Muscle of arm (tissue), 12 donors: ENCODE data around the gene ZFP1. TPM values are rescaled to one million over a fixed set of nuclear protein-coding genes. Genes with fewer than 3 reads are reported as not detected.
"Not testable (repeated sequence)": the region's sequence is repeated elsewhere in the genome, so short reads cannot be mapped to it uniquely, and the experiment has no call there.

Source experiments
- DNase-seq: peaks from one replicate; pipeline ENCODE4 v3.0.0-alpha.2; 2013
- polyA plus RNA-seq, 12 donors: library from polyadenylated mRNA; unstranded; fragments of 120-200 nt; gene quantifications; one replicate each; pipeline ENCODE4 v1.2.1, GENCODE V29; 2013; ENCODE audit not compliant: insufficient read length in 12 of 12

Gene ZFP1
- polyA plus RNA-seq, 12 donors, result 8.5 to 19.6 (median 14.0) TPM; not detected in 1

DNA sequence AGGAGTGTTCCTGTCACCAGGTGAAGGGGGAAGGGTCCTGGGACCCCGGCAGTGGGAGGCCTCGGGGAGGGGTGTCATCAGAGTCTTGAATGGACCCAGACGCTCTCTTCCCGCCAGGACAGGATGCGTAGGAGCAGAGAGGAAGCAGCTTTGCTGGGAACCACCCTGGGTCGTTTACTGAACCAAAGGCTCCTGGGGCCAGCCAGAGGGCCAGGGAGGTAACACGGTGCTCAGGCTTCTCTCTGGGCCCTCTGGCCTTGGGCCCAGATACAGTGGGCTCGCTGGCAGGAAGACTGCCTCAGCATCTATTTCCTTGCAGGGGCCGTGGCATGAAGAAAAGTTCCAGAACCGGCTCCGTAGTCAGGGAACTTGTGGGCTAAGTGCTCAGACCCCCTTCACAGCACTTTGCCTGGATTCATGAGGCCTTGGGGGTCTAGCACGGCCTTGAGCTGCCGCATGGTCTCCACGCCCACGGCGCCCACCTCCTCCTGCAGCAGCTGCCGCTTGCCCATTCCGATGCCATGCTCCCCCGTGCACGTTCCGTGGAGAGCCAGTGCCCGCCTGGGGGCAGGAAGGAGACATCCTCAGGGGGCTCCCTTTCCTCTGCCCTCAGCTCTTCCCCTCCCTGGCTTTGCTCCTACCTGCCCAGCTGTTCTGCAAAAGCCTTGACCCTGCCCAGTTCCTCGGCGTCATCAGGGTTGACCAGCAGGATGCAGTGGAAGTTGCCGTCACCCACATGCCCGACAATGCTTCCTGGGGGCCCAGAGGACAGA is 36.2 kb upstream of the ZFP1 start:
- DNase-seq, result no peak

DNA sequence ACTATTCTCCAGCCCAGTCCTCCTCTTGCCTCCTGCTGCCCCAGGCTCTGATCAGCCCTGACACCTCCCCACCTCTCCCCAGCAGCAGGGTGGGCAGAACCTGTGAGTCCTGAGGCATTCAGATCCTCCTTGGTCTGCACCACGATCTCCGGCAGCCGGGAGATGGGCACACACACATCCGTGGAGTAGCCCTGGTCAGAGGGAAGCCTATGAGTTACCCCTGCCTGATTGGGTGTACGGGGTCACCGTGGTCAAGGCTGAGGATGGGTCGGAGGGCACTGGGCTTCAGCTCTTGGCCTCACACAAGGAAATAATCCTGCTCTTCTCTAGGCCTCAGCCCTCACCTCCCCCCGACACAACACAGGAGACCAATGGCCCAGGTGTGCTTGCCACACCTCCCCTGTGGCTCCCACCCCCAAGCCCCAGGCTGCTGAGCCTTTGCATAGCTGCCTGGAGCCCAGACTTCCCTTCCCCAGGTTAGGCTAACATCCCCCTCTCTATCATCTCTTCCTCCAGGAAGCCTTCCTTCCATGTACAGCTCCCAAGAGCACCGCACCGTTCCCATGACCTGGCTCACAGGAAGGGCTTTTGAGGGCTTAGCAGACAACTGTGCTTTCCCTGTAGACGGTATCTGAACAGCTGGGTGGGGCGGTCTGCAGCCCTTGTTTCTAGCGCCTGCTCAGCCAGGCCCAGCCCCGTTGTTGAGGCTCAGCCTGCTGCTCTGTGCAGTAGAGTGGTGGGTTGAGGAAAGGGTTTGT is 35.4 kb upstream of the ZFP1 start:
- no peak for DNase-seq

DNA sequence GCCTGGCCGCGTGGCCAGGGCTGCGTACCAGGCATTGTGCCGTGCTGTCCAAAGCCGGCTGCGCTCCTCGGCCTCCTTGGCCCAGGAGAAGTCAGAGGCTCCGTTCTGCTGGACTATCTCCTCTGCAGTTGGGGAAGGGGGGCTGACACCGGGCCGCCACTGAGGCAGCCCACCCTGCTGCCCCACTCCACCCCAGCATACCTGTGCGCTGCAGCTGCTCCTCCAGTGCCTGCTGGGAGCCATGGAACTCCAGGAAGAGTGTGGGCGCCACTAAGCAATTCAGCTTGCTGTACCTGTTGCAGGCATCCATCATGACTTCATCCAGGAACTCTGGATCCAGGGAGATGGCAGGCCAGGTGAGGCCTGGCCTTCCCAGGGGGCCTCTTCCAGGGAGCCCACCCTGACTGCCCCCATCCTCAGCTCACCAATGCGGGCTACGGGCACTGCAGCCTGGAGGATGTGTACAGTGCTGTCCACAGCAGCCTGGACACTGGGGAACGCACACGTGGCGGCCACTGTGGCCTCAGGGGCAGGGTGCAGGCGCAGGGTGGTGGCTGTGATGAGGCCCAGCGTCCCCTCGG is 34.7 kb upstream of the ZFP1 start:
- no peak for DNase-seq

DNA sequence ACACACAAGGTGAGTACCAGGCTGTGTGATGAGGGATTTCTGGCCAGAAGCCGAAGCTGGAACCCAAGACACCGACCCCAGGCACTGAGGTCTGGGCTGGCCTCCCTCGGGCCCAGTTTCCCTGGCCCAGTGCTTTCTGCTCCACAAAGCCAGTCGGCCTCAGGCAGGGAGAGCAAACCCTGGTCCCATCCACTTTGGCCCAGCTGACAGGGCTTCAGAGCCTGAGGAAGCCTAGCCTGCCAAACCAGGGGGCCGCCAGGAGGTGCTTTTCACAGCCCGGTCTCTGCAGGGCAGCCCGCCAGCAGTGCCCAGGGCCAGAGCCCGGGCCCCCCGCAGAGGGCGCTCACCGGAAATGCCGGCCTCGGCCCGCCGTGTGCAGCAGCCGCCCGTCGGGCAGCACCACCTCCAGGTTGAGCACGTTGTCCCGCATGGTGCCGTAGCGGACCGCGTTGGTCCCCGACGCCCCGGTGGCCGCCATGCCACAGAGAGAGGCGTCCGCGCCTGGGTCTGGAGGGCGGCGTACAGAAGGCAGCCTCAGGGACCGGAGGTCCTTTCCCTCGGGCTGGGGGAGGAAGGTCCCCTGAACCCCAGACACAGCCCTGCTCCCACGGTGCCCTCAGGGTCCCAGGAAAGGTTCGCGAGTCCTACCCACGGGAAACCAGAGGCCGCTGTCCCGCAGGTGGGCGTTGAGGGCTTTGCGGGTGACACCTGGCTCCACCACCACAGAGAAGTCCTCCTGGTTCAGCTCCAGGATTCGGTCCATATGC is 34.0 kb upstream of the ZFP1 start:
- DNase-seq, result no peak

DNA sequence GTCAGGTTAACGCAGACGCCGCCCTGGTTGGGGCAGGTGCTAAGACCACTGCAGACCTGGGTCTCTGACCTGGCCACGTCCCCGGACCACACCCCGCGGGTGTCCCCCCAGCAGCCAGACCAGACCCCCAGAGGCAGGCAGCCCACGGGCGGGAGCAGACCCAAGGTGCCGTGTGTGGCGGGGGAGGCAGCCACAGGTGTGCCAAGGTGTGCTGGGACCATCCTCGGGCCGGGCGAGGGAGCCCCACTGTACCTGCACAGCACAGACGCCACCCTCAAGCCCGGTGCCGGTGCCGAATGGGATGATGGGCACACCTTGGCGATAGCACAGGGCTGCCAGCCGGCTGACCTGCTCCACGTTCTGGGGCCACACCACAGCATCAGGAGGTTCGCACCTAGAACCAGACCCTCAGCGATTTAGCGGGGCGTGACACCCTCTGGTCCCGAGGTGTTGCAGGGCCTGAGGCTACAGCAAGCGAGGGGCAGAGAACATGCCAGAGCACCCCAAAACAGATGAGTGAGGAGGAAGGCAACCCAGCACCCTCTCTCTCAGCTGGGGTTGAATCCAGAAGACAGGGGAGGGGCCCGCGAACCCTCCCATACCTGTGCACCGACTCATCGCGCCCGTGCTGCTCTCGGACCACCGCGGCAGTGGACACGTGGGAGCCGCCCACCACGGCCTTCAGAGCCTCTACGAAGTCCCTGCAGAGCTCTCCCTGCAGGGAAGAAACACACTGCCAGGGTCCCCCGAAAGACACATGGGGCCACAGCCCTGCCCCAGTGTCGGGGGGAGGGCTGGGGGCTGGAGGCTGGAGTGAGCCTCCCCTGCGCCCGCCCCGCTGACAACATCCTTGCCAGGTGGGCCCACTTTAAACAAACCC is 33.1 kb upstream of the ZFP1 start:
- DNase-seq, result no peak

DNA sequence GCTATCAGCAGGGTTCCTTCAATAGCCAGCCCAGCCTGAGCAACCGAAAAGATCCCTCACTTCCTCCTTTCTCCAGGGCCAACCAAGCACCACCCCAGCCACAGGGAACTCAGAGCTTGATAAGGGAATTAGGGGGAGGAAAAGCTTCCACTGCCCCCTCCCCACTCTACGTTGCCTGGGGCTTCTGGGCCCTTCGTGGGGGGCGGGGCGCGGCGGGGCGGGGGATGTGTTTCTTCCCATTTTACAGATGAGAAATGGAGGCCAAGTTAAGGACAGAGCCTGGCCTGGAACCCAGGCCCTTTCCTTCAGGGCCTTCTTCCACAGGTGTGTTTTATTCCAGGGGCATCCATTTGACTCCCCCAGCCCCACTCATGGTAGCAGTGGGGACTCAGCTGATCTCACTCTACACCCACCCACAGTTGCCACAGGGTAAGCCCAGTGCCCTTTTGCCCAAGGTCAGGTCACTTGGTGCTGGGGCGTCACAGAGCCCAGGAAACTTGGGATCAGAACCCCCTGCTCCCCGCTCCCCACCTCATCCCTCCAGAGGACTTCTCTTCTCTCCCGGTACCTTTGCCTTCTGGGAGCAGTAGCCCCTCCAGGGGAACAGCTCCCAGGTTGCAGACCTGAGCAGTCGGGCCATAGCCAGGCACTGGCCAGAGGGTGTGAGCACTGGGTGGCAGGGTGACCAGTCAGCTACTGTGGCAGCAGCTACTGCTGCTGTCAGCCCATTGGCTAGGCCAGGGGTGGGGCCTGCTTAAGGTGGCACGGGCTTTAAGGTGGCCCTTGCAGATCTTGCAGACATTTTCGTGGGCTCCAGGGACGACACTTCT is 32.0 kb upstream of the ZFP1 start, which contains the start of gene LDHD:
Gene LDHD, minus strand, starts transcription at position 700 of the 830 bp plus-strand sequence. Its CDS starts 60 bp downstream, at position 640.
- no peak for DNase-seq

DNA sequence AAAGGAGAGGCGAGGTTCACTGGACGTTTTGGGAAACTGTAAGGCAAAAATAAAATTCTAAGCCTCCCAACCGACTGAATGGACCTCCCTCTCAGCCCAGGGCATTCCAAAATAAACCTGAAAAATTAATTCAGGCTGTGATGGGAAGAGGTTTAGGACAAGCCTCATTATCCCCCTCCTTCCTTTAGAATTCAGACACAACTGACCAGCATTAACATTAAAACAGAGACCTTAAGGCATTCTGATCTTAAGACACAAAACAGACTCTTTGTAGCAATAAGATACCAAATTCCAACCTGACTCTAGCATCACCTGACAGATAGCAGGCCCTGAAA is 31.4 kb upstream of the ZFP1 start:
- DNase-seq, result no peak

DNA sequence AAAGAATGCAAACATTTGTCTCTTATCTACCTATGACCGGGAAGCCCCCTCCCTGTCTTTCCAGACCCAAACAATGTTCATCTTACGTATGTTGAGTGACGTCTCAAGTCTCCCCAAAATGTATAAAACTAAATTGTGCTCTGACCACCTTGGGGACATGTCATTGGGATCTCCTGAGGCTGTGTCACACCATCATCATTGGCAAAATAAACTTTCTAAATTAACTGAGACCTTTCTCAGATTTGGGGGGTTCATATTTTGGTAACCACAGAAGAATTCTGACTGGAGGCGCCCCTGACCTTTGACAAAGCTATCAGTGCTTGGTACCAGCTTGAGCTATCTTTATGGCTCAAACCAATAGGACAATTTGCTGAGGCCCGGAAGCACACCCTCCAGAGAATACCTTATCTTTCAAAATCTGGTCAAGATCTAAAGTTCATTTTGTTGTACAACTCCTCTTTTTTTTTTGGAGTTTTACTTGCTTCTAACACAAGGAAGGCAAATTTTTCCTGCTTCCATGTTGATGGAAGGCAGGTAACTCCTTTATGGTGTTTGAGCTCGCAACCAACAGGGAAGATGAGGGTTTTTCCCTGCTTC is 29.3 kb upstream of the ZFP1 start:
- DNase-seq, result no peak

DNA sequence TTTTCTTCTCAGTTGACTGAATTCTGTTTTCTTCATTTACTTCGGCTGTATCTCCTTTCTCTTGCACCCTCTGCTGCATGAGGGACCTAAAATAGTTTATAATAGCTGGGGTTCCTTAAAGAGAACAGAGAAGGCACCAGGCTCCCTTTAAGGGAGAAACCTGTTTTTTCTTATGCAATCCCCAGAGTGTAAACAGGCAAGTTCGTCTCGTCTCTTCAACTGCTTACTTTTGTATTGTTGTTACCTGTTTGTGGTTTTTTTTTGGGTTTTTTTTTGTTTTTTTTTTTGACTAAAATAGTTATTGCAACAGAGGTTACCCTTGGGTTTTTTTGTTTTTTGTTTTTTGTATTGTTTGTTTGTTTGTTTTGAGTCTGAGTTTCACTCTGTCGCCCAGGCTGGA is 28.1 kb upstream of the ZFP1 start:
- no peak for DNase-seq

DNA sequence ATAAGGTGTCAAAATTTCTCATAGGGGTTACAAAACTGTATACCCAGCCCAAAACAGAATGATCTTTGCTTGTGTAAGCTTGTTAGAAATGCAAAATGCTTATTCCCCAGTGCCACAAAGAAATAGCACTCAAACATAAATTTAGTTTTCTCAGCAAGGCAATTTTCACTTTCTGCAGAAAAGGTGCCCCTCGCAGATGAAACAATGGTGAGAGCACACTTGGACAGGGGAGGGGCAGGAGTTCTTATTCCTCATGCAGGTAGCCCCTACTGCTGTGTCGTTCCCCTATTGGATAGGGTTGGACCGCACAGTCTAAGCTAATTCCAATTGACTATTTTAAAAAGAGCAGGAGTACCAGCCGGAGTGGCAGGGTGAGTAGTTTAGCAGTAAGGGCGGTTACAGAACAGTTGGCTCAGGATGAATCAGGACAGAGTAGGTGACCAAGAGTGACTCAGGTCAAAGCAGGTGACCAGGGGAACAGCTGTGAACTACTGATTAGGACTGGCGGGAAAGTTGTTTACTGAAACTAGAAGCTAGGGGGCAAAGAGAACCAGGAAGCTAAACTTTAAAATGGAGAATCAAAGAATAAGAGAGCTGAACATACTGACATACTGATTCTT is 26.3 kb upstream of the ZFP1 start:
- DNase-seq, result no peak

DNA sequence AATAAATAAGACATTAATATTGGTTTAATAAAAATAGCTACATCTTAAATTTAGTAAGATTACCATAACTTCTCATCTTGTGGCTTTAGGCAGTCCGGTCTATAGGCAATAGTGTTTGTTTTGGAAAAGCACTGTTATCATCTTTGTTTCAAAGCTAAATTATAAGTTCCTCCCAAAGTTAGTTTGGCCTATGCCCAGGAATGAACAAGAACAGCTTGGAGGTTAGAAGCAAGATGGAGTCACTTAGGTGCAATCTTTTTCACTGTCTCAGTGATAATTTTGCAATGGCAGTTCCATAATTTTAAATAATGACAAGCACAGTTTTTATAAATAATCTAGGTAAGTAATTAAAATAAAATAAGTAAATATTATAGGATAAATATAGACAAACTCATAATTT is 25.7 kb upstream of the ZFP1 start:
- no peak for DNase-seq

DNA sequence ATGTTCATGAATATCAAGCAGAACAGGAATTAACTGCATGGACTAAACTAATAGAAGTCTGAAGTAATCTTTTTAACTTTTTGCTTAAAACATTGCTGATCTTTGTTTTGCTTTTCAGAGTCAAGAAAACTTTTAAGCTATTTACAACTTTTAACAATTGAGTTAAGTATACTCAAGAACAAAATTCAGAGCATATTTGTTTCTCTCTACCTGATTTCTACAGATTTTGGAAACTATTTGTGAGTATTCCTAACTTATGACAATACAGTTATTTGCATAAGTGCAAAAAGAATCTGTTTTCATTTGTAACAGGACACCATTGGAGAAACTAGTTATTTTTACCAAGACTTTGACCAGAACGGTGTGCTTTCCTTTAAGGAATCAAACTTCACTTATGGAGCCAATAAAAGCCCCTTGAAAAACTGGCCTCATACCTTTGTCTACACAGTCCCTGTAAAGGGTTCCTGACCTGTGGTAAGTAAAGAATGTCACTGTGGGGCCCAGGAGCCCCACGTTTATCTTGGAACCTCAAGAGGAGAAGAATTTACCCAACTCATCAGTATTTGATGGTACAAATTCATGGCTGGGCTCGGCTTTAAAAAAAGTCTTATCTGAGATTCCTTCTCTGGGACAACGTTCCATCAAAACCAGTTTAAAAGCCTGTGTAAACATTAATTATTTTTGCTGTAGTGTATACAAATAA is 20.5 kb upstream of the ZFP1 start:
- DNase-seq, result no peak

DNA sequence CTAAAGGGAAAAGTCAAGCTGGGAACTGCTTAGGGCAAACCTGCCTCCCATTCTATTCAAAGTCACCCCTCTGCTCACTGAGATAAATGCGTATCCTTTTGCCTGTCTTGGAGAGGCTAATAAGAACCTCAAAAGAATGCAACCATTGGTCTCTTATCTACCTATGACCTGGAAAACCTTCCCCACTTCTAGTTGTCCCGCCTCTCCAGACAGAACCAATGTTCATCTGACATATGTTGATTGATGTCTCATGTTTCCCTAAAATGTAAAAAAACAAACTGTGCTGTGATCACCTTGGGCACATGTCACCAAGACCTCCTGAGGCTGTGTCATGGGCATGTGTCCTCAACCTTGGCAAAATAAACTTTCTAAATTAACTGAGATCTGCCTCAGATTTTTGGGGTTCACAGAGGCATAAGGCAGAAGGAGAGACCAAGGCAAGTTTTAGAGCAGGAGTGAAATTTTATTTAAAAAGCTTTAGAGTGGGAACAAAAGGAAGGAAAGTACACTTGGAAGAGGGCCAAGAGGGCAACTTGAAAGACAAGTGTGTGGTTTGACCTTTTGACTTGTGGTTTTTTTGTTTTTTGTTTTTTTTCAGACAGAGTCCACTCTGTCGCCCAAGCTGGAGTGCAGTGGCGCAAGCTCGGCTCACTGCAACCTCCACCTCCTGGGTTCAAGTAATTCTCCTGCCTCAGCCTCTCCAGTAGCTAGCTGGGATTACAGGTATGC is 18.7 kb upstream of the ZFP1 start:
- not testable (repeated sequence) for DNase-seq

DNA sequence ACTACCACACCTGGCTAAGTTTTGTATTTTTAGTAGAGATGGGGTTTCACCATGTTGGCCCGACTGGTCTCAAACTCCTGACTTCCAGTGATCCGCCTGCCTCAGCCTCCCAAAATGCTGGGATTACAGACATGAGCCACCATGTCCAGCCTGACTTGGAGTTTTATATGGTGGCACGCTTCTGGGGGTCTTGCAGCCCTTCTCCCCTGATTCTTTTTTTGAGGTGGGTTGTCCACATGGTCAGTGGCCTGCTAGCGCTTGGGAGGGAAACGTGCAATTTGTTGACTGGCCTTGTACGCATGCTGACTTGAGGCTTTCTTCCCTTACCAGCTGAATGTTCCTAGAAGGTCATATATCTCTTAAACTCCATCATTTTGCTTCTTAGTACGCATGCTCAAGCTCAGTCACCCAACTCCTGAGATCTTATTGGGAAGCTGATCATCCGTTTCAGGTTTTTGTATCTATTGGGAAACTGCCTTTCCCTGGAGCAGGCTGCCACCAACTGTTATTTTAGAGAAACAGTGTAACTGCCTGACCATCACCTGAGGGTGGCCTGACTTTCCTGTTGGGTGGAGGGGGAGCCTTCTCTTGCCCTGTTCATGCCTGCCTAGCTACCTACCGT is 18.1 kb upstream of the ZFP1 start:
- DNase-seq, result no peak

DNA sequence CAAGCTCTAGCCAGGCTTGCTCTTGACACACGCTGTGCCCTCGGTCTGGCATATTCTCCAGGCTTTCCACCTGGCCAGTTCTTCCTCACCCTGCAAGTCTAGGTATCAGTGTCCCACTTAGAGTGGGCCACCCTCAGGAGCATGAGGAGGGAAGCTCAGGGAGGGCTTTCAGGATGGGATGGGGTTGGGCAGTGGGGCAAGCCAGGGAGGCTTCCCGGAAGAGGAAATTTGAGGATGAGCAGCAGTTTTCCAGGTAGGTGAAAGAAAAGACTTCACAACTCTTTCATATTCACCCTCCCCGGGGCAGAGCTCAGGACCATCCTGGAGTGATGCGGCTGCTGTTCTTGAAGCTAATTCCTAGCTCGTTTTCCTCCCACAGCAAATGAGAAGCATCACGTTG is 17.2 kb upstream of the ZFP1 start:
- no peak for DNase-seq

DNA sequence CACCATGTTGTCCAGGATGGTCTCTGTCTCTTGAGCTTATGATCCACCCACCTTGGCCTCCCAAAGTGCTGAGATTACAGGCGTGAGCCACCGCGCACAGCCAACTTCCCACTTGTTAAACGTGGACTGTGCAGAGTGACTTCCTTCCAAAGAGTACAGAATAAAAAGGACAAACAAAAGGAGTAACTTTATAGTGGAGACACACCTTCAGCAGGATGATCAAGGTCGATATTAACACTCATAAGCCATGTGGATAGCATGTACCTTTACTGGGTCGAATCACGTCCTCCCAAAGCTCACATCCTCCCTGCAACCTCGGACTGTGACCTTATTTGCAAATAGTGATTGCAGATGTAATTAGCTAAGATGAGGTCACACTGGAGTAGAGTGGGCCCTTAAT is 10.1 kb upstream of the ZFP1 start:
- DNase-seq, result no peak

DNA sequence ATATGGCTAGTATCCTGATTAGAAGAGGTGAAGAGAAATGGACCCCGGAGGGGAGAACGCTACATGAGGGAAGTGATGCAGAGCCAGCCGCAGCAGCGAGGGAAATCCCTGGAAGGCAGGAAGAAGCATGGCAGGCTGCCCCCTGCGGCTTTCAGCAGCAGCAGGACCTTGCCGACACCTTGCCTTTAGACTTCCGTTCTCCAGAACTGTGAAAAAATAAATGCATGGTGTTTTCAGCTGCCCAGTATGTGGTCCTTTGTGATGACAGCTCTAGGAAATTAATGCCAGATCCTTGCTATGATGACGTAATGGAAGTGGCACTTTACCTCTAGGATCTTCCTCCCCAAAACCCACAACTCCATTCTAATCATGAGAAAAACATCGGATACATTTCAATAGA is 9.7 kb upstream of the ZFP1 start:
- DNase-seq, result no peak

DNA sequence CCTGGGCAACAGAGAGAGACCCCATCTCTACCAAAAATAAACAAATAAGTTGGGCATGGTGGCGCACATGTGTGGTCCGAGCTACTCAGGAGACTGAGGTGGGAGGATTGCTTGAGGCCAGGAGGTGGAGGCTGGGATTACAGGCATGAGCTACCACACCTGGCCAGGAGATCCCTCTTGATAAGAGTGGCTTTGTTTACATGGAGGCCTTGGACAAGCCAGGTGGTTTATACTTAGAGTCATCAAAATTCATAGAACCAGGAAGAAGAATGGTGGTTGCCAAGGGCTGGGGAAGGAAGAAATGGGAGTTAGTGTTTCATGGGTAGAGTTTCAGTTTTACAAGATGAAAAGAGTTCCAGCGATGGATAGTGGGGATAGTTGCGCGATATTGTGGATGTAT is 8.8 kb upstream of the ZFP1 start:
- DNase-seq, result no peak
